ENCODE results near the gene TMEM150B.

TMEM150B gene

DNA sequence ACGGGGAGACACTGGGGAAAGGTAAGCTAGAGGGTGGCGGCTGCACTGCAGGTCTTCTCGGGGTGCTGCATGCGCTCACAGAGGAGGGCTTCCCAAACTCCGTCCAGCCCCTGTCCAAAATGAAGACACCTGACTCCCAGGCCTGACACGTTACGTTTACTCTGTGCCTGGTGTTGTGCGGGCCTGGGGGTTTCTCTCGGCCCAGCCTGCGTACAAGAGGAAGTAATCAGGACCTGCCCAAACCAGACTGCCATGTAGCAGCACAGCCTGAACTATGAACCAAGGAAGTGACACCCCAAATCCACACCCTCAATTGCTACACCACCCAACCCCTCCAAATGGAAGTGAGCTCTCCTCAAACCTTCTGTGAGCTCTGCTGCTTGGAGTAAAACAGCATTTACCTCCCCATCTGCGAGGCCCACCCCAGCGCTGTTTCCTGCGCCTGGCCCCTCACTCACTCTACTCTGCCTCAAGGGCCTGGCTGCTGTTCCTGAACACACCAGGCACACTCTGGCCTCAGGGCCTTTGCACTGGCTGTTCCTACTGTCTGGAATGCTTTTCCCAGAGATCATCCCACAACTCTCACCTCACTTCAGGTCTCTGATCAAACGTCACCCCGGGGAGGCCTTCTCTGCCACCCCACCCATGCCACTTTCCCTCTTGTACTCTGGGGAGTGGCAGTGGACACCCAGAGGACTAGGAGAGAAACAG lies 48.3 kb downstream of the TMEM150B start:
- no peak for DNase-seq (ENCODE audit: low spot score)

- DNase-seq (ENCODE audit: low spot score) = no peak
These were observed 49.1 kb downstream of the TMEM150B start for GRCh38 chr19:55275851-55276719.

- DNase-seq (ENCODE audit: low spot score) = no peak
These were observed 51.0 kb downstream of the TMEM150B start for GRCh38 chr19:55273978-55274707.

DNA sequence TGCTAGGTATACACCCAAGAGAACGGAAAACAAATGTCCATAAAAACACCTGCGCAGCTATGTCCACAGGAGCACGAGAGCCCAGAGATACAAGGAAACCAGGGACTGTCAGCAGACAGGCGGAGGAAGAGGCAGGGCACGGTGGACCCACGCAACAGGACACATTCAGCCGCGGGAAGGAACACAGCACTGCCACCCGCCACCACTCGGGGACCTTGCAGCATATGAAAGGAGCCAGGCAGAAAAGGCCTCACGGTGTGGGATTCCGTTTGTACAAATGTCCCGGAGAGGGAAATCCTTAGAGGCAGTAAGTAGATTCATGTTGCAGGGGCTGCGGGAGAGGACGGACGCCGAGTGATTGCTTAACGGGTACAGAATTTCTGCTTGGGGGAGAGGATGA lies 53.0 kb downstream of the TMEM150B start:
- DNase-seq (ENCODE audit: low spot score) = no peak

DNA sequence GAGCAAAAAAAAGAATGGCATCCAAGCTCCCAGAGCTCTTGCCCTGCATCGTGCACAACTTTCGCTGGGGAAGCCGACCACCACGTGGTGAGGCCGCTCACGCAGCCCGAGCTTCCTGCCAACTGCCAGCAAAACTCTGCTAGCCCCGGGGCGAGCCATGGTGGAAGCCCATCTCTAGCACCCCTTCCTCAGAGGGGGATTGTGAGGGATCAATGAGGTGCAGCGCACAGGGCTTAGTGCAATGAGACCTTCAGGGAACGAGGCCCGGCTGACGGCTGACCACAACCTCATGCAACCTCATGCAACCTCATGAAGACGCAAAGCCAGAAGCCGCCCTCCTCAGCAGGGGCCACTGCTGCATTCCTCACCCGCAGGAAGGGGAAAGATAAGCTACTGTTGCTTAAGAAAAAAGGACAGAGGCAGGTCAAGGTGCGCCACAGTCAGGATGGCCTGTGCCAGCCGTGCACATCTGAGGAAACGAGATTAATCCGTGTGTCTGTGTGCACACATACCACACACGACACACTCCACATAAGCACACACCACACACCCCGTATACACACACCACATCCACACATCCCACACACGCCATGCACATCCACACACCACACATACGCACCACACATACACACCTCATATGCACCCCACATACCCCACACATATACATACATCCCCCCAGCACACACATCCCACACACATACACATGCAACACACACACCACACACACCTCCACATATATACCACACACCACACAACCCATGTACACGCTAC lies 54.8 kb downstream of the TMEM150B start:
- DNase-seq (ENCODE audit: low spot score) = no peak

- DNase-seq (ENCODE audit: low spot score) = no peak
These were observed 55.8 kb downstream of the TMEM150B start for GRCh38 chr19:55269299-55269698.

GRCh38 chr19:55266840-55267239 lies 58.3 kb downstream of the TMEM150B start:
- DNase-seq (ENCODE audit: low spot score) = no peak

- no peak for DNase-seq (ENCODE audit: low spot score)
These were observed 58.7 kb downstream of the TMEM150B start for GRCh38 chr19:55266404-55266803.

DNA sequence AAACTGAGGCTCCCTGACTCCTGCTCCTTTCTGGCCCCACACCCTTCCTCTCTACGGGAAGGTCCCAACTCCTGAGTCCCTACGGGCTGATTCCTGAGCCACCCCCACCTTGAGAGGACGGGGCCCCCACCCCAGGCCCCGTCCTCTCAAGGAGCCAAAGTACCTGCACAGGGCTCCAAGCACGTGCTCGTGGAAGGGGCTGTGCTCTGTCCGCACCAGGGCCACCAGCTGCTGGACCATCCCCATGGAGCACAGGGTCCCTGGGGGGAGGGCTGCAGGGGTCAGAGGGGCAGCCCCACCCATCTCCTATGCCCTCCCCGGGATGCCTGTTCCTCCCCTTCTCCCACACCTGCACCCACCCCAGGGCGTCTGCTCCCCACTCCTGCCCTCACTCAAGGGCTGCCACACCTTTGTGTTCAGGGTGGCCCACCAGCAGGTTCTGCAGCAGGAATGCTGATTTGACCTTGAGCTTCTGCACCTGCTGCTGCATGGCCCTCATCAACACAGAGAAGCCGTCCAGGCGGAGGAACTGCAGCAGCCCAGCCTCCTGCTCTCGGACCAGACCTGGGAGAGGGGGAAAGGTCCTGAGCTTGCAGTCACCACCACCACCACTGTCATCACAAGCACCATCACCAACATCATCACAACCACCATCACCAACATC lies 59.3 kb downstream of the TMEM150B start:
- DNase-seq (ENCODE audit: low spot score) = no peak

DNA sequence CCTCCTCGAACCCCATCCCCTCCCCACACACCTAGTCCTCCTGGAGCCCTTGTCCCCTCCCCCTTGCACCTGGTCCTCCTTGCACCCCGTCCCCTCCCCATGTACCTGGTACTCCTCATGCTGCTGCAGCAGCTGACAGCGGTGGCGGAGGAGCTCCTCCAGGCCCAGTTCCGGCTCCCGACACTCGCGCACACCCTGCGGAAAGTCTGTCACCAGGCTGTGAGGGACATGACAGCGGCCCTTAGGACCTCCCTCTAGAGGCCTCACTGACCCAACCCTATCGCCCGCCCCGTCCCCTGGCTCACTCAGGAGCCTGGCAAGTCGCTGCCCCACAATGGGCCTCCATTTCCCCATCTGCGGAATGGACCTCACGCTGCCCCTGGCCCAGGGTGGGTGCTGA lies 60.0 kb downstream of the TMEM150B start:
- no peak for DNase-seq (ENCODE audit: low spot score)

GRCh38 chr19:55264531-55264930 lies 60.6 kb downstream of the TMEM150B start:
- DNase-seq (ENCODE audit: low spot score) = no peak
